Aorta (tissue), 5 donors: Measurements from ENCODE around the gene EFCAB12. TPM values are rescaled to one million over a fixed set of nuclear protein-coding genes. Genes with fewer than 3 reads are reported as not detected.

Experiments used
- ATAC-seq: fragments of 200-7000 bp; cut with Tn5 transposase; one replicate; pipeline ENCODE4 v1.9.1; 2022; ENCODE audit warnings: moderate library complexity; ENCODE audit not compliant: low FRiP score
- DNase-seq, 2 donors: peaks; one replicate each; pipeline ENCODE4 v3.0.0-alpha.2; 2020
- H3K27ac ChIP-seq, 2 donors: one replicate each; pipeline ENCODE4 v1.5.1; 2013; ENCODE audit warnings: low read length in 2 of 2, mild to moderate bottlenecking in 2 of 2, moderate library complexity in 2 of 2, control low read depth in 1 of 2, inconsistent platforms in 1 of 2, low read depth in 1 of 2
- H3K27me3 ChIP-seq, 2 donors: one replicate each; pipeline ENCODE4 v1.6.1; 2013; ENCODE audit warnings: control low read depth in 1 of 2, low read length in 1 of 2, mild to moderate bottlenecking in 1 of 2, moderate library complexity in 1 of 2; ENCODE audit not compliant: insufficient read depth in 2 of 2, control insufficient read depth in 1 of 2
- H3K36me3 ChIP-seq, 2 donors: one replicate each; pipeline ENCODE4 v1.6.1; 2013; ENCODE audit warnings: control low read depth in 1 of 2, low read length in 1 of 2, mild to moderate bottlenecking in 1 of 2; ENCODE audit not compliant: insufficient read depth in 2 of 2, control insufficient read depth in 1 of 2
- H3K4me1 ChIP-seq, 2 donors: one replicate each; pipeline ENCODE4 v1.6.1; 2013; ENCODE audit warnings: low read length in 2 of 2, control low read depth in 1 of 2, mild to moderate bottlenecking in 1 of 2, moderate library complexity in 1 of 2; ENCODE audit not compliant: insufficient read depth in 2 of 2, control insufficient read depth in 1 of 2
- H3K4me3 ChIP-seq, 2 donors: one replicate each; pipeline ENCODE4 v1.5.1; 2013; ENCODE audit warnings: low read length in 2 of 2, control low read depth in 1 of 2, mild to moderate bottlenecking in 1 of 2
- H3K9me3 ChIP-seq: one replicate; pipeline ENCODE4 v1.6.1; 2013; ENCODE audit warnings: mild to moderate bottlenecking, low read length; ENCODE audit not compliant: control insufficient read depth
- WGBS, 2 donors: extraction: QIAGEN DNeasy Blood & Tissue Kit; methylation state at CpG; one replicate each; pipeline ENCODE4 v1.1.7; 2013; 5-methylcytosine and 5-hydroxymethylcytosine counted together
- intact Hi-C, 2 donors: fragments of 100-400 bp; cut with DNase I; formaldehyde crosslinking; loops; one replicate each; pipeline versions ENCODE4 v1.14.2 to v1.15.0; 2022
- polyA plus RNA-seq, 2 donors: library from polyadenylated mRNA; stranded (reverse); fragments of 200-250 nt; gene quantifications; one replicate each; pipeline ENCODE4 v1.2.3, GENCODE V29; 2013
- total RNA-seq, 2 donors: library from RNA; stranded (reverse); fragmentation: NEBNext Ultra II Directional; extraction: Animal tissue kit (Norgen Biotek cat#: 25700); gene quantifications; one replicate each; pipeline ENCODE4 v1.2.1, GENCODE V29; 2021
- donor health status: healthy with polysubstance abuse.
- donor health status: Bipolar disorder and iron deficiency.
- donor health status: DM: no; HTN: no; CAD: no.
- donor health status: DM: no; HTN: no; CAD: no.
- donor health status: DM: yes; HTN: yes; CAD: no.

The EFCAB12 gene
- total and polyA plus RNA-seq, 4 donors = 0.10 to 0.36 (median 0.25) TPM; not detected in 1

- Histone ChIP-seq H3K4me1 (no peaks in the 10 kb centered on the region), H3K27ac (no peak overlapping the region), H3K36me3 (no peaks in the 10 kb centered on the region), H3K4me3 (no peak overlapping the region), H3K9me3 (no peaks in the 10 kb centered on the region), H3K27me3 (no peaks in the 10 kb centered on the region)
- intact Hi-C loops = no loop called here
- 92 to 93% methylated on average over 9 of the region's 9 CpGs for WGBS, 2 donors
- DNase-seq (no peak), ATAC-seq (no peak)
Measured at GRCh38 chr3:129357616-129358015, 70.8 kb downstream of the EFCAB12 start.

- H3K9me3 ChIP-seq = no peaks in the 10 kb centered on the region
- H3K27ac ChIP-seq = no peak overlapping the region
- no peak for DNase-seq
- H3K4me3 ChIP-seq = no peak overlapping the region
- H3K36me3 ChIP-seq = no peaks in the 10 kb centered on the region
- no peaks in the 10 kb centered on the region for H3K4me1 ChIP-seq
- 88 to 93% methylated on average over 10 of the region's 10 CpGs for WGBS, 2 donors
- intact Hi-C loops = no loop called here
- H3K27me3 ChIP-seq = no peaks in the 10 kb centered on the region
- ATAC-seq = peak; percentile 30
Measured at GRCh38 chr3:129356756-129357425, 71.5 kb downstream of the EFCAB12 start.

- H3K4me3 ChIP-seq = no peak overlapping the region
- no peaks in the 10 kb centered on the region for H3K9me3 ChIP-seq
- ATAC-seq = no peak
- H3K4me1 ChIP-seq = no peaks in the 10 kb centered on the region
- H3K27me3 ChIP-seq = no peaks in the 10 kb centered on the region
- no peak for DNase-seq
- no peaks in the 10 kb centered on the region for H3K36me3 ChIP-seq
- intact Hi-C loops = no loop called here
- H3K27ac ChIP-seq = no peak overlapping the region
- WGBS, 2 donors = 82 to 93% methylated on average over 5 of the region's 5 CpGs
Measured at GRCh38 chr3:129353589-129353941, 74.9 kb downstream of the EFCAB12 start.

- Histone ChIP-seq H3K9me3 (no peaks in the 10 kb centered on the region), H3K27me3 (no peaks in the 10 kb centered on the region), H3K27ac (no peak overlapping the region), H3K36me3 (no peaks in the 10 kb centered on the region), H3K4me1 (no peaks in the 10 kb centered on the region), H3K4me3 (no peak overlapping the region)
- no peak for ATAC-seq
- intact Hi-C loops = no loop called here
- 84 to 89% methylated on average over 14 of the region's 14 CpGs for WGBS, 2 donors
- DNase-seq = peak in 1 of 2 donors; percentile 55
Measured at GRCh38 chr3:129352650-129353588, 75.5 kb downstream of the EFCAB12 start.

- no peak overlapping the region for H3K4me3 ChIP-seq
- no peaks in the 10 kb centered on the region for H3K4me1 ChIP-seq
- WGBS, 2 donors = 85 to 86% methylated on average over 8 of the region's 8 CpGs
- no peaks in the 10 kb centered on the region for H3K9me3 ChIP-seq
- DNase-seq = no peak
- H3K27me3 ChIP-seq = no peaks in the 10 kb centered on the region
- ATAC-seq = no peak
- H3K36me3 ChIP-seq = no peaks in the 10 kb centered on the region
- intact Hi-C loops = no loop called here
- H3K27ac ChIP-seq = no peak overlapping the region
Measured at GRCh38 chr3:129352045-129352444, 76.4 kb downstream of the EFCAB12 start.

Other genes with a start within 250 kb of the EFCAB12 start
- 100 to 1,000 TPM; 287 to 306 TPM for gene CNBP, start 244.7 kb downstream of the EFCAB12 start, total RNA-seq
- 100 to 1,000 TPM; 385 to 476 TPM for gene CNBP, start 244.7 kb downstream of the EFCAB12 start, polyA plus RNA-seq
- gene COPG1, start 179.0 kb downstream of the EFCAB12 start, total RNA-seq = 100 to 1,000 TPM; 149 to 155 TPM
- 10 to 100 TPM; 39.7 to 84.7 TPM for gene COPG1, start 179.0 kb downstream of the EFCAB12 start, polyA plus RNA-seq
- gene HMCES, start 149.8 kb downstream of the EFCAB12 start, total RNA-seq = 10 to 100 TPM; 24.3 to 31.9 TPM
- 10 to 100 TPM; 29.6 to 30.0 TPM for gene HMCES, start 149.8 kb downstream of the EFCAB12 start, polyA plus RNA-seq
- gene MBD4, start 11.3 kb upstream of the EFCAB12 start, total RNA-seq = 10 to 100 TPM; 23.9 to 31.2 TPM
- gene MBD4, start 11.3 kb upstream of the EFCAB12 start, polyA plus RNA-seq = 10 to 100 TPM; 18.7 to 28.7 TPM
- gene IFT122, start 11.6 kb upstream of the EFCAB12 start, total RNA-seq = 10 to 100 TPM; 30.8 to 33.5 TPM
- 10 to 100 TPM; 10.1 to 41.2 TPM for gene IFT122, start 11.6 kb upstream of the EFCAB12 start, polyA plus RNA-seq
- under 1 TPM in 1 of 2 donors, not detected in 1; 0.15 TPM for gene RHO, start 100.0 kb upstream of the EFCAB12 start, total RNA-seq
- not detected for gene RHO, start 100.0 kb upstream of the EFCAB12 start, polyA plus RNA-seq
- not detected for gene H1-8, start 114.5 kb upstream of the EFCAB12 start, total RNA-seq
- gene H1-8, start 114.5 kb upstream of the EFCAB12 start, polyA plus RNA-seq = not detected
- gene PLXND1, start 178.0 kb upstream of the EFCAB12 start, total RNA-seq = 100 to 1,000 TPM; 176 to 358 TPM
- 100 to 1,000 TPM in 1 of 2 donors, 10 to 100 TPM in 1; 55.5 to 149 TPM for gene PLXND1, start 178.0 kb upstream of the EFCAB12 start, polyA plus RNA-seq